ENCODE measurements around the gene S100A9. TPM values are rescaled to one million over a fixed set of nuclear protein-coding genes. Genes with fewer than 3 reads are reported as not detected.

S100A9 gene
- total RNA-seq, 1 experiment from 2014 or later, result 0.59 TPM

GRCh38 chr1:153364156-153364555 lies 6.5 kb downstream of the S100A9 start:
- Histone ChIP-seq H3K79me2 (ENCODE audit: insufficient read depth, low read length) (no peaks in the 10 kb centered on the region), H3K27ac (ENCODE audit: low read depth, low read length) (no peak overlapping the region), H2AFZ (ENCODE audit: low read depth, low read length, poor library complexity, severe bottlenecking) (no peak overlapping the region), H4K20me1 (ENCODE audit: insufficient read depth) (no peaks in the 10 kb centered on the region), H3K9me3 (ENCODE audit: control insufficient read depth in 1 of 2, insufficient read depth in 1 of 2, low read depth in 1 of 2, low read length in 2 of 2) (no peaks in the 10 kb centered on the region), H3K36me3 (ENCODE audit: control insufficient read depth in 1 of 2, insufficient read depth in 2 of 2, low read length in 2 of 2) (no peaks in the 10 kb centered on the region), H3K4me3 (replicated peaks in 1 of 2; ENCODE audit: low read depth in 1 of 2, low read length in 2 of 2) (no peak overlapping the region), H3K9ac (ENCODE audit: low read length) (no peak overlapping the region), H3K4me2 (ENCODE audit: low read length) (no peak overlapping the region), H3K9me2 (ENCODE audit: insufficient read depth) (no peaks in the 10 kb centered on the region), H3K27me3 (ENCODE audit: insufficient read depth, low read length) (peaks cover 27% of the 10 kb centered on the region), H3K4me1 (ENCODE audit: control insufficient read depth in 1 of 2, insufficient read depth in 2 of 2, low read length in 2 of 2) (no peaks in the 10 kb centered on the region)
- intact Hi-C loops (cut with micrococcal nuclease), result no loop called here
- CTCF ChIA-PET, result interaction anchor here (1.1 kb wide), 1 partner anchor 10 kb away, joined by 5 read pairs; no protein-coding TSS in a partner anchor
- TF ChIP-seq ELF1 (IDR thresholded peaks at IDR 0.05; ENCODE audit: borderline replicate concordance, low read depth) (no peak), REST (IDR thresholded peaks at IDR 0.05; ENCODE audit: low read depth) (no peak), EZH2phosphoT487 (IDR thresholded peaks at IDR 0.05; ENCODE audit: borderline replicate concordance) (no peak), JUND (IDR thresholded peaks at IDR 0.05) (no peak), FOSL1 (IDR thresholded peaks at IDR 0.05; ENCODE audit: low read depth) (no peak), CTCF (IDR thresholded peaks at IDR 0.05 in 2 of 3, conservative IDR thresholded peaks at IDR 0.05 in 1 of 3; ENCODE audit: borderline replicate concordance in 1 of 3, insufficient read depth in 1 of 3, low read depth in 2 of 3, low read length in 2 of 3) (no peak), CEBPB (IDR thresholded peaks at IDR 0.05; ENCODE audit: low read depth) (no peak)
- POLR2A ChIA-PET, result no interaction called here
- no TSS peak for BruUV-seq (replicated peaks)
- DNase-seq (ENCODE audit: low read depth, low spot score) (no peak), ATAC-seq (no peak)
- RAD21 ChIA-PET (ENCODE audit: low non-redundant PET in 1 of 2, low total read pairs in 2 of 2, uncharacterized antibody in 2 of 2, unreplicated experiment in 2 of 2), result no interaction called here
